Left ventricle myocardium inferior (tissue), 1 donor: ENCODE measurements around the gene ALKBH7. TPM values are rescaled to one million over a fixed set of nuclear protein-coding genes. Genes with fewer than 3 reads are reported as not detected.
A peak's percentile ranks its signal among the peaks of the same experiment; 100 is the strongest.

Source experiments
- DNase-seq: peaks from one replicate; pipeline ENCODE4 v3.0.0-alpha.2; 2020
- H3K27ac ChIP-seq: fragments of 200-600 bp; replicated peaks from 2 replicates; pipeline ENCODE4 v1.8.0; 2021
- H3K27me3 ChIP-seq: fragments of 200-600 bp; 2 replicates; pipeline ENCODE4 v1.8.0; 2021; ENCODE audit warnings: low read depth
- H3K36me3 ChIP-seq: fragments of 200-600 bp; 2 replicates; pipeline ENCODE4 v1.8.0; 2021
- H3K4me1 ChIP-seq: fragments of 200-600 bp; 2 replicates; pipeline ENCODE4 v1.8.0; 2021
- H3K4me3 ChIP-seq: fragments of 200-600 bp; 2 replicates; pipeline ENCODE4 v1.8.0; 2021; ENCODE audit warnings: mild to moderate bottlenecking, moderate library complexity
- H3K9me3 ChIP-seq: fragments of 200-600 bp; replicated peaks from 2 replicates; pipeline ENCODE4 v1.8.0; 2021
- CTCF ChIP-seq: fragments of 200-600 bp; IDR thresholded peaks from 2 replicates; pipeline ENCODE4 v1.8.0; 2021; ENCODE audit warnings: antibody characterized with exemption, mild to moderate bottlenecking, borderline replicate concordance
- intact Hi-C: fragments of 100-400 bp; cut with micrococcal nuclease; formaldehyde crosslinking; loops from one replicate; pipeline ENCODE4 v1.11.0; 2022
- microRNA-seq: library from miRNA; unstranded; fragments of <30 nt; microRNA quantifications from one replicate; pipeline ENCODE4 v1.2.0, GENCODE V29; 2020
- total RNA-seq: library from RNA; stranded (reverse); fragmentation: NEBNext Ultra II Directional; extraction: Animal tissue kit (Norgen Biotek cat#: 25700); gene quantifications from one replicate; pipeline ENCODE4 v1.2.1, GENCODE V29; 2021
- donor health status: DM: no; HTN: yes; CAD: no; lungs with severe emphysema.

The ALKBH7 gene
- total RNA-seq, 1 donor from 2014 or later: 142 TPM

GRCh38 chr19:6424195-6424938, 51.8 kb downstream of the ALKBH7 start, which contains the start of gene KHSRP:
Gene KHSRP, minus strand, starts transcription at chr19:6424811. Its CDS starts 110 bp downstream, at chr19:6424701.
- no peaks in the 10 kb centered on the region for H3K27me3 ChIP-seq
- H3K36me3 ChIP-seq: peaks cover 23% of the 10 kb centered on the region
- DNase-seq: no peak
- intact Hi-C loops: no loop called here
- H3K4me1 ChIP-seq: peaks cover 41% of the 10 kb centered on the region
- H3K27ac ChIP-seq: peak within 1 kb of the TSS; percentile 91
- no peak for TF ChIP-seq CTCF
- peak within 1 kb of the TSS; percentile 91 for H3K4me3 ChIP-seq
- H3K9me3 ChIP-seq: no peaks in the 10 kb centered on the region

Small RNA genes within 50 kb of the gene (microRNA-seq; reads per million reads assigned to microRNA genes)
- gene MIR3940 (0.94 reads per million), gene MIR6790 (not detected), gene MIR6885 (not detected)

Other genes starting within 250 kb of the ALKBH7 start
- gene ACSBG2, start 237.1 kb upstream of the ALKBH7 start, total RNA-seq: not detected
- gene MLLT1, start 92.8 kb upstream of the ALKBH7 start, total RNA-seq: 36.0 TPM
- not detected for gene ACER1, start 39.2 kb upstream of the ALKBH7 start, total RNA-seq
- gene CLPP, start 11.3 kb upstream of the ALKBH7 start, total RNA-seq: 72.3 TPM
- gene PSPN, start 3.1 kb downstream of the ALKBH7 start, total RNA-seq: 1.2 TPM
- gene GTF2F1, start 20.4 kb downstream of the ALKBH7 start, total RNA-seq: 33.8 TPM
- gene KHSRP, start 52.0 kb downstream of the ALKBH7 start, total RNA-seq: 81.9 TPM
- gene SLC25A41, start 61.0 kb downstream of the ALKBH7 start, total RNA-seq: 0.16 TPM
- 116 TPM for gene SLC25A23, start 87.0 kb downstream of the ALKBH7 start, total RNA-seq
- not detected for gene CRB3, start 91.5 kb downstream of the ALKBH7 start, total RNA-seq
- 1.2 TPM for gene DENND1C, start 109.0 kb downstream of the ALKBH7 start, total RNA-seq
- 3.3 TPM for gene TUBB4A, start 129.5 kb downstream of the ALKBH7 start, total RNA-seq
- gene TNFSF9, start 158.2 kb downstream of the ALKBH7 start, total RNA-seq: 0.38 TPM
- not detected for gene CD70, start 218.4 kb downstream of the ALKBH7 start, total RNA-seq